A549 (cell line): ENCODE results near the gene C12orf43. TPM values are rescaled to one million over a fixed set of nuclear protein-coding genes. Genes with fewer than 3 reads are reported as not detected.
"Not testable (repeated sequence)": the region's sequence is repeated elsewhere in the genome, so short reads cannot be mapped to it uniquely, and the experiment has no call there.

ENCODE experiments used
- ATAC-seq, 2 experiments: fragments of 200-7000 bp in 1 of 2; fragments of >200 bp in 1 of 2; cut with Nextera tagmentation in 1 of 2; cut with Tn5 transposase in 1 of 2; 3 replicates each; pipeline versions ENCODE4 v1.8.0 to v1.9.1; 2018 to 2020; ENCODE audit warnings: mild to moderate bottlenecking in 1 of 2, moderate library complexity in 1 of 2
- CTCF ChIA-PET: fragments of 300-600 bp; sonication (Branson Sonifier 250); formaldehyde crosslinking; extraction: SDS; loops from one replicate; lab custom pipeline; 2021; ENCODE audit warnings: antibody characterized with exemption, inconsistent platforms; lab: Yijun Ruan, JAX
- POLR2A ChIA-PET: fragments of 350-600 bp; formaldehyde crosslinking; extraction: SDS; loops from one replicate; lab custom pipeline; 2021; ENCODE audit warnings: antibody characterized with exemption, inconsistent platforms; lab: Yijun Ruan, JAX
- DNase-seq, 2 experiments: peaks; one replicate each; pipeline versions ENCODE4 v3.0.0 to v3.0.0-alpha.2; 2011 to 2016; ENCODE audit warnings: low read depth in 1 of 2, low spot score in 1 of 2
- FAIRE-seq: peaks from 2 replicates; lab custom pipeline; 2011; peaks lifted over from hg19 to GRCh38; lab: Jason Lieb, UNC
- H3K27ac ChIP-seq, 2 experiments: fragments of >200 bp; sonication (Bioruptor Twin); formaldehyde crosslinking; 3 replicates each; pipeline ENCODE4 v1.5.1; 2016 to 2017
- H3K4me1 ChIP-seq: fragments of >200 bp; sonication (Bioruptor Twin); formaldehyde crosslinking; 3 replicates; pipeline ENCODE4 v1.6.1; 2016
- H3K4me2 ChIP-seq: fragments of >200 bp; sonication (Bioruptor Twin); formaldehyde crosslinking; 3 replicates; pipeline ENCODE4 v1.6.1; 2016
- H3K4me3 ChIP-seq: fragments of >200 bp; sonication (Bioruptor Twin); formaldehyde crosslinking; 3 replicates; pipeline ENCODE4 v1.5.1; 2016
- H3K9me3 ChIP-seq: fragments of >200 bp; sonication (Bioruptor Twin); formaldehyde crosslinking; 3 replicates; pipeline ENCODE4 v1.6.1; 2016
- BHLHE40 ChIP-seq: IDR thresholded peaks from 2 replicates; pipeline ENCODE4 v1.6.1; 2012; ENCODE audit warnings: low read depth, low read length, inconsistent platforms
- CTCF ChIP-seq: fragments of >200 bp; sonication (Bioruptor Twin); formaldehyde crosslinking; IDR thresholded peaks from 3 replicates; pipeline ENCODE4 v1.5.1; 2016
- EHMT2 ChIP-seq: fragments of 200-600 bp; sonication (generic); IDR thresholded peaks from 2 replicates; pipeline ENCODE4 v1.6.1; 2016; ENCODE audit warnings: antibody characterized with exemption, low read depth, mild to moderate bottlenecking, moderate library complexity
- GATA3 ChIP-seq: IDR thresholded peaks from 2 replicates; pipeline ENCODE4 v1.6.1; 2012; ENCODE audit warnings: borderline replicate concordance
- HDAC2 ChIP-seq: fragments of 200-600 bp; sonication (generic); IDR thresholded peaks from 2 replicates; pipeline ENCODE4 v1.6.1; 2016
- HOXA7 ChIP-seq: fragments of 250-450 bp; sonication (Bioruptor Pico); IDR thresholded peaks from 2 replicates; pipeline ENCODE4 v1.5.0; 2020; ENCODE audit warnings: mild to moderate bottlenecking, moderate library complexity
- JUN ChIP-seq, 2 experiments: fragments of >200 bp; sonication (Bioruptor Twin); formaldehyde crosslinking; IDR thresholded peaks; 2 replicates in 1 of 2; 3 replicates in 1 of 2; pipeline ENCODE4 v1.6.1; 2016 to 2017
- JUNB ChIP-seq: fragments of >200 bp; sonication (Bioruptor Twin); formaldehyde crosslinking; IDR thresholded peaks from 2 replicates; pipeline ENCODE4 v1.6.1; 2016
- KDM1A ChIP-seq: fragments of 200-600 bp; sonication (generic); IDR thresholded peaks from 2 replicates; pipeline ENCODE4 v1.6.1; 2016; ENCODE audit warnings: low read depth, mild to moderate bottlenecking
- MAZ ChIP-seq: fragments of 150-350 bp; IDR thresholded peaks from 2 replicates; pipeline ENCODE4 v1.6.1; 2014; ENCODE audit warnings: antibody characterized with exemption, low read depth, low read length, borderline replicate concordance
- MYC ChIP-seq: IDR thresholded peaks from 2 replicates; pipeline ENCODE4 v1.6.1; 2012; ENCODE audit warnings: mild to moderate bottlenecking, inconsistent platforms, low read length, improper control_type of control experiment, borderline replicate concordance
- NPAS2 ChIP-seq: fragments of 250-450 bp; sonication (Bioruptor Pico); IDR thresholded peaks from 2 replicates; pipeline ENCODE4 v1.8.0; 2022; ENCODE audit warnings: mild to moderate bottlenecking, moderate library complexity, borderline replicate concordance
- POLR2AphosphoS2 ChIP-seq: conservative IDR thresholded peaks from 2 replicates; pipeline ENCODE4 v1.6.1; 2012; ENCODE audit warnings: low read length, improper control_type of control experiment, inconsistent platforms
- RAD21 ChIP-seq, 2 experiments: fragments of >200 bp in 1 of 2; sonication (Bioruptor Twin) in 1 of 2; formaldehyde crosslinking in 1 of 2; IDR thresholded peaks in 1 of 2; conservative IDR thresholded peaks in 1 of 2; 2 replicates in 1 of 2; 3 replicates in 1 of 2; pipeline ENCODE4 v1.6.1; 2012 to 2018; ENCODE audit warnings: inconsistent platforms in 1 of 2
- RCOR1 ChIP-seq: fragments of 150-350 bp; IDR thresholded peaks from 2 replicates; pipeline ENCODE4 v1.6.1; 2014; ENCODE audit warnings: antibody characterized with exemption, low read length, low read depth
- RFX5 ChIP-seq: fragments of 450-650 bp; IDR thresholded peaks from 2 replicates; pipeline ENCODE4 v1.7.1; 2014; ENCODE audit warnings: antibody characterized with exemption, mild to moderate bottlenecking, moderate library complexity
- RNF2 ChIP-seq: fragments of 200-600 bp; sonication (generic); IDR thresholded peaks from 2 replicates; pipeline ENCODE4 v1.6.1; 2016; ENCODE audit warnings: low read depth, mild to moderate bottlenecking, antibody characterized with exemption, moderate library complexity, borderline replicate concordance
- SREBF2 ChIP-seq: fragments of 450-650 bp; IDR thresholded peaks from 2 replicates; pipeline ENCODE4 v1.6.1; 2014; ENCODE audit warnings: mild to moderate bottlenecking, moderate library complexity
- USF2 ChIP-seq: fragments of 450-650 bp; IDR thresholded peaks from 2 replicates; pipeline ENCODE4 v1.6.1; 2014; ENCODE audit warnings: antibody characterized with exemption
- ZFP36 ChIP-seq: fragments of 450-650 bp; IDR thresholded peaks from 2 replicates; pipeline ENCODE4 v1.6.1; 2014; ENCODE audit warnings: borderline replicate concordance; ENCODE audit not compliant: partially characterized antibody
- ZSCAN20 ChIP-seq: fragments of 250-450 bp; sonication (Bioruptor Pico); IDR thresholded peaks from 2 replicates; pipeline ENCODE4 v1.8.0; 2022; ENCODE audit warnings: mild to moderate bottlenecking, moderate library complexity
- WGBS: methylation state at CpG from one replicate; pipeline ENCODE4 v1.1.6; 2017; ENCODE audit errors: missing lambda C conversion rate; 5-methylcytosine and 5-hydroxymethylcytosine counted together
- polyA plus RNA-seq, 4 experiments: library from polyadenylated mRNA; depleted of rRNA in 3 of 4; stranded (reverse); fragments of >200 nt; fragmentation: RNase III in 1 of 4; extraction: RNeasy Plus Mini Kit Qiagen cat#74134 plus additional on column Dnase treatment in 1 of 4; gene quantifications; 2 replicates in 3 of 4; 3 replicates in 1 of 4; pipeline ENCODE4 v1.2.3, GENCODE V29; 2011 to 2017

The C12orf43 gene
- polyA plus RNA-seq, 2 of the 4 experiments (the other 2 are of a cell fraction) = 20.0 to 20.5 TPM

GRCh38 chr12:121053706-121054105 lies 37.4 kb upstream of the C12orf43 start (continued):
- TF ChIP-seq CTCF (no peak), JUN (IDR thresholded peaks at IDR 0.05) (no peak), BHLHE40 (no peak), MAZ (no peak), RNF2 (no peak), NPAS2 (CRISPR knock-in tag) (no peak), JUNB (no peak)

GRCh38 chr12:121050725-121051124 lies 34.4 kb upstream of the C12orf43 start:
- WGBS = 26% methylated on average over 2 of the region's 2 CpGs
- no peak overlapping the region for H3K27ac ChIP-seq
- FAIRE-seq (no peak), DNase-seq (peak in 1 of 2 experiments; percentile 31), ATAC-seq (peak in 1 of 2 experiments; percentile 33; a peak in 2 of 6 replicates)
- no peaks in the 10 kb centered on the region for H3K9me3 ChIP-seq
- H3K4me2 ChIP-seq = no peak overlapping the region
- H3K4me1 ChIP-seq = no peaks in the 10 kb centered on the region
- POLR2A ChIA-PET = no interaction called here
- 0 out of 2 replicates have a peak, but pooled peaks have one; percentile 17 for TF ChIP-seq USF2
- TF ChIP-seq GATA3 = no peak
- H3K4me3 ChIP-seq = no peak overlapping the region
- CTCF ChIA-PET = interaction anchor here (0.8 to 2.8 kb wide), 3 partner anchors 9 to 45 kb away, joined by 4 to 14 read pairs (median 7); no protein-coding TSS in a partner anchor

- ChIA-PET POLR2A (no interaction called here), CTCF (interaction anchor here (0.6 to 3.7 kb wide), 2 partner anchors 11 to 18 kb away, joined by 4 to 24 read pairs; no protein-coding TSS in a partner anchor)
- ATAC-seq (no peak), DNase-seq (no peak), FAIRE-seq (no peak)
- Histone ChIP-seq H3K4me3 (no peak overlapping the region), H3K9me3 (no peaks in the 10 kb centered on the region), H3K4me1 (no peaks in the 10 kb centered on the region), H3K4me2 (no peak overlapping the region), H3K27ac (no peak overlapping the region)
- no peak for TF ChIP-seq KDM1A
- no peak for TF ChIP-seq EHMT2
- no peak for TF ChIP-seq RFX5
- TF ChIP-seq HOXA7 (CRISPR knock-in tag) = no peak
- TF ChIP-seq SREBF2 = no peak
- no peak for TF ChIP-seq ZSCAN20 (CRISPR knock-in tag)
- TF ChIP-seq MYC = no peak
- no peak for TF ChIP-seq GATA3
- no peak for TF ChIP-seq RCOR1
- TF ChIP-seq HDAC2 = no peak
- no peak for TF ChIP-seq ZFP36
- TF ChIP-seq POLR2AphosphoS2 = no peak
- no peak for TF ChIP-seq RAD21 (conservative IDR thresholded peaks at IDR 0.05 in 1 of 2, IDR thresholded peaks at IDR 0.05 in 1 of 2)
- WGBS = 73% methylated on average over 7 of the region's 7 CpGs
Measured at GRCh38 chr12:121048442-121048841, 32.2 kb upstream of the C12orf43 start.

DNA sequence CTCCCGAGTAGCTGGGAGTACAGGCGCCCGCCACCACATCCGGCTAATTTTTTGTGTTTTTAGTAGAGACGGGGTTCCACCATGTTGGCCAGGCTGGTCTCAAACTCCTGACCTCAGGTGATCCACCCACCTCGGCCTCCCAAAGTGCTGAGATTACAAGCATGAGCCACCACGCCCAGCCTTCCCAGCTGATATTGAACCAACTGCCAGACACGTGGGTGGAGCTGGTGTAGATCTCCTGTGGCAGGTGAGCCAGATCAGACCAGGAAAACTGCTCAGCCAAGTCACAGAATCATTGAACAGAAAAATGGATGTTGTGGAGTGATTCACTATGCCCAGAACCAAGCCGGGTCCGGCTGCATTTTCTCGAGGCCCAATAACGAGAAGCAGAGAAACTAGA lies 31.1 kb upstream of the C12orf43 start:
- DNase-seq, H3K9me3 ChIP-seq, ATAC-seq, H3K4me1 ChIP-seq, FAIRE-seq, H3K4me2 ChIP-seq, H3K4me3 ChIP-seq, POLR2A ChIA-PET, H3K27ac ChIP-seq: not testable (repeated sequence)
- WGBS = 75% methylated on average over 12 of the region's 12 CpGs
- CTCF ChIA-PET = interaction anchor here (0.6 to 3.7 kb wide), 2 partner anchors 12 to 31 kb away, joined by 3 to 24 read pairs; no protein-coding TSS in a partner anchor
